Ovary (tissue), 9 donors: ENCODE results near the gene KCNK4. TPM values are rescaled to one million over a fixed set of nuclear protein-coding genes. Genes with fewer than 3 reads are reported as not detected.

Experiments used
- DNase-seq, 5 donors: peaks; one replicate each; pipeline ENCODE4 v3.0.0-alpha.2; 2019 to 2020
- H3K27ac ChIP-seq, 2 donors: fragments of 200-600 bp; one replicate each; pipeline versions ENCODE4 v1.5.1 to v1.8.0; 2019 to 2022
- H3K27me3 ChIP-seq: fragments of 200-600 bp; one replicate; pipeline ENCODE4 v1.8.0; 2022
- H3K36me3 ChIP-seq: fragments of 200-600 bp; sonication (generic); one replicate; pipeline ENCODE4 v1.5.1; 2019
- H3K4me1 ChIP-seq: one replicate; pipeline ENCODE4 v1.8.1; 2013; ENCODE audit warnings: mild to moderate bottlenecking, moderate library complexity; ENCODE audit not compliant: insufficient read depth
- H3K4me3 ChIP-seq: fragments of 200-600 bp; sonication (generic); one replicate; pipeline ENCODE4 v1.5.1; 2017
- H3K9me3 ChIP-seq, 2 donors: fragments of 200-600 bp in 1 of 2; sonication (generic) in 1 of 2; one replicate each; pipeline versions ENCODE4 v1.5.1 to v1.8.1; 2013 to 2019; ENCODE audit warnings: mild to moderate bottlenecking in 1 of 2, moderate library complexity in 1 of 2
- CTCF ChIP-seq, 3 donors: fragments of 450-650 bp in 2 of 3; fragments of 200-600 bp in 1 of 3; IDR thresholded peaks; one replicate each; pipeline versions ENCODE4 v1.5.1 to v1.8.0; 2016 to 2022; ENCODE audit warnings: antibody characterized with exemption in 3 of 3, mild to moderate bottlenecking in 1 of 3
- EP300 ChIP-seq: sonication (generic); formaldehyde crosslinking; IDR thresholded peaks from one replicate; pipeline ENCODE4 v1.6.1; 2017; ENCODE audit warnings: antibody characterized with exemption
- POLR2A ChIP-seq: fragments of 450-650 bp; IDR thresholded peaks from one replicate; pipeline ENCODE4 v1.6.1; 2017; ENCODE audit warnings: antibody characterized with exemption, mild to moderate bottlenecking, moderate library complexity
- WGBS, 3 donors: extraction: QIAGEN DNeasy Blood & Tissue Kit in 1 of 3; methylation state at CpG; one replicate each; pipeline versions ENCODE4 v1.1.5 to v1.1.7; 2013 to 2017; 5-methylcytosine and 5-hydroxymethylcytosine counted together
- intact Hi-C, 4 donors: fragments of 100-400 bp; cut with DNase I; formaldehyde crosslinking; loops; one replicate each; pipeline versions ENCODE4 v1.11.0 to v1.15.1; 2022 to 2023
- polyA plus RNA-seq, 2 donors: library from polyadenylated mRNA; stranded (reverse); fragments of 200-250 nt in 1 of 2; fragments of 350-450 nt in 1 of 2; fragmentation: Illumina TruSeq in 1 of 2; extraction: RNeasy Lipid Tissue Mini Kit (QIAGEN cat#74804) in 1 of 2; gene quantifications; one replicate each; pipeline ENCODE4 v1.2.3, GENCODE V29; 2013 to 2014
- total RNA-seq, 7 donors: library from RNA; depleted of rRNA in 2 of 7; stranded (reverse); fragments of >200 nt in 2 of 7; fragmentation: NEBNext Ultra II Directional in 3 of 7; extraction: Animal tissue kit (Norgen Biotek cat#: 25700) in 3 of 7; gene quantifications; one replicate each; pipeline versions ENCODE4 v1.1.0 to v1.2.4, GENCODE V29; 2016 to 2023
- donor health status: DM: no; HTN: no; CAD: no; lungs with moderate emphysema.
- donor health status: DM: no; HTN: no; CAD: no.
- donor health status: Bipolar disorder and iron deficiency.
- donor health status: DM: yes; HTN: yes; CAD: no.
- donor health status: DM: no; HTN: no; CAD: no.
- donor health status: DM: yes; HTN: yes; CAD: no.

KCNK4 gene
- total and polyA plus RNA-seq, 9 donors: not detected

GRCh38 chr11:64255135-64256128, 35.7 kb upstream of the KCNK4 start:
- 83 to 88% (median 83%) methylated on average over 33 to 35 of the region's 35 CpGs for WGBS, 3 donors
- DNase-seq: no peak
- Histone ChIP-seq H3K4me3 (no peak overlapping the region), H3K9me3 (no peaks in the 10 kb centered on the region), H3K36me3 (no peaks in the 10 kb centered on the region), H3K27me3 (no peaks in the 10 kb centered on the region), H3K4me1 (peaks cover 10% of the 10 kb centered on the region), H3K27ac (no peak overlapping the region)
- TF ChIP-seq EP300 (no peak), POLR2A (no peak), CTCF (IDR thresholded peaks at IDR 0.05) (no peak)
- intact Hi-C loops: no loop called here

GRCh38 chr11:64256300-64256699, 34.8 kb upstream of the KCNK4 start:
- WGBS, 3 donors: 81 to 85% (median 82%) methylated on average over 15 of the region's 15 CpGs
- no peak for TF ChIP-seq POLR2A
- TF ChIP-seq CTCF (IDR thresholded peaks at IDR 0.05): no peak
- Histone ChIP-seq H3K27ac (no peak overlapping the region), H3K9me3 (no peaks in the 10 kb centered on the region), H3K4me3 (no peak overlapping the region), H3K4me1 (peaks cover 5% of the 10 kb centered on the region), H3K27me3 (no peaks in the 10 kb centered on the region), H3K36me3 (no peaks in the 10 kb centered on the region)
- DNase-seq: no peak
- intact Hi-C loops: no loop called here

- intact Hi-C loops: no loop called here
- Histone ChIP-seq H3K4me1 (no peaks in the 10 kb centered on the region), H3K9me3 (no peaks in the 10 kb centered on the region), H3K4me3 (no peak overlapping the region), H3K36me3 (no peaks in the 10 kb centered on the region), H3K27ac (no peak overlapping the region), H3K27me3 (no peaks in the 10 kb centered on the region)
- no peak for TF ChIP-seq POLR2A
- TF ChIP-seq CTCF (IDR thresholded peaks at IDR 0.05): no peak
- TF ChIP-seq EP300: no peak
- WGBS, 3 donors: 86 to 94% (median 89%) methylated on average over 23 to 24 of the region's 24 CpGs
- DNase-seq: no peak
These were observed 32.7 kb upstream of the KCNK4 start for GRCh38 chr11:64258356-64258755.

- intact Hi-C loops: no loop called here
- no peaks in the 10 kb centered on the region for H3K4me1 ChIP-seq
- no peak overlapping the region for H3K4me3 ChIP-seq
- DNase-seq: no peak
- no peaks in the 10 kb centered on the region for H3K9me3 ChIP-seq
- H3K27ac ChIP-seq: no peak overlapping the region
- no peaks in the 10 kb centered on the region for H3K27me3 ChIP-seq
- no peak for TF ChIP-seq CTCF (IDR thresholded peaks at IDR 0.05)
- no peak for TF ChIP-seq EP300
- TF ChIP-seq POLR2A: no peak
- WGBS, 3 donors: 87 to 93% (median 88%) methylated on average over 31 to 32 of the region's 32 CpGs
- H3K36me3 ChIP-seq: no peaks in the 10 kb centered on the region
These were observed 32.1 kb upstream of the KCNK4 start for GRCh38 chr11:64258946-64259532.
